ENCODE results near the gene ROBO2. TPM values are rescaled to one million over a fixed set of nuclear protein-coding genes. Genes with fewer than 3 reads are reported as not detected.

Gene ROBO2
- total RNA-seq, 4 donors from 2014 or later = 4.7 to 8.4 (median 6.6) TPM

DNA sequence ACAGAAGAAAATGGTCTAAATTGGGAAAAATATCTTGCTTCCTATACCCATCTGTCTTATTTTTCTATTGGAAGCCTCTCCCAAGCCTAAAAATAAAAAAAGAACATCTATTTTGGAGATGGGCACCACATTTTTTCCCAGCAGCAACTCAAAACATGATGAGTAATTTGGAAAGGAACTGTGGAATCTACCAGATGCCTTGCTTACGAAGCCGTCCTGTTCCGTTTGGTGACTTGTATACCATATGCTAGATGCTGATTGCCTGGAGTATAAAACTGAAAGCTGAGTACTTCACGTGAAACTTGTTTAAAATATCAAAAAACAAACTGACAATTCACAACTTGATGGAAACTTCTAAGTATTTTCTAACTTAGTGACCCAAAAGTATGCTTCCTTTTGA, 491.0 kb downstream of the ROBO2 start:
- Histone ChIP-seq H3K9me3 (peaks cover 0 to 6% (median 0%) of the 10 kb centered on the region in 3 donors), H3K4me1 (no peaks in the 10 kb centered on the region), H3K36me3 (no peaks in the 10 kb centered on the region), H3K27ac (no peak overlapping the region), H3K27me3 (no peaks in the 10 kb centered on the region), H3K4me3 (no peak overlapping the region)
- TF ChIP-seq, protein P1, sequence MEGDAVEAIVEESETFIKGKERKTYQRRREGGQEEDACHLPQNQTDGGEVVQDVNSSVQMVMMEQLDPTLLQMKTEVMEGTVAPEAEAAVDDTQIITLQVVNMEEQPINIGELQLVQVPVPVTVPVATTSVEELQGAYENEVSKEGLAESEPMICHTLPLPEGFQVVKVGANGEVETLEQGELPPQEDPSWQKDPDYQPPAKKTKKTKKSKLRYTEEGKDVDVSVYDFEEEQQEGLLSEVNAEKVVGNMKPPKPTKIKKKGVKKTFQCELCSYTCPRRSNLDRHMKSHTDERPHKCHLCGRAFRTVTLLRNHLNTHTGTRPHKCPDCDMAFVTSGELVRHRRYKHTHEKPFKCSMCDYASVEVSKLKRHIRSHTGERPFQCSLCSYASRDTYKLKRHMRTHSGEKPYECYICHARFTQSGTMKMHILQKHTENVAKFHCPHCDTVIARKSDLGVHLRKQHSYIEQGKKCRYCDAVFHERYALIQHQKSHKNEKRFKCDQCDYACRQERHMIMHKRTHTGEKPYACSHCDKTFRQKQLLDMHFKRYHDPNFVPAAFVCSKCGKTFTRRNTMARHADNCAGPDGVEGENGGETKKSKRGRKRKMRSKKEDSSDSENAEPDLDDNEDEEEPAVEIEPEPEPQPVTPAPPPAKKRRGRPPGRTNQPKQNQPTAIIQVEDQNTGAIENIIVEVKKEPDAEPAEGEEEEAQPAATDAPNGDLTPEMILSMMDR (IDR thresholded peaks at IDR 0.05) = no peak
- TF ChIP-seq POLR2A (IDR thresholded peaks at IDR 0.05) = no peak
- intact Hi-C loops (cut with DNase I) = no loop called here
- WGBS, 2 donors = 53 to 87% methylated on average over 4 of the region's 4 CpGs
- DNase-seq = no peak

DNA sequence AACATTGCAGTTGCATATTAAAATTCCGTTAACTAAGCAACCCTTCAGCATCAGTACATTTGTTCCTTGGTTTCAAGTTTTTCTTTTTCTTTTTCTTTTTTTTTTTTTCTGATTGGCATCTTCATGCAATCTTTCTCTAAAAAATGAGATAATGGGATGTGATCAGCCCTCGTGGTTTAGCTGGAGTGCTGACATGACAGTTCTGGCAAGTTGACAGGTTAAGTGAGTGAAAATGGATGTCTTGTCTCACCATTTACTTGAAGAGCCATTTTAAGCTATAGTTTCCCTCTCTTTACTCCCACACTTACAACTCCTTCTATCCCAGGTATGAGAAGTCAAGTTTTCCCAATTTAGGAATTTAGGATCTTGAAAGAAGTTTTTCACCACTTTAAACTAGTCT, 495.2 kb downstream of the ROBO2 start:
- WGBS, 2 donors = 62 to 80% methylated on average over 2 of the region's 2 CpGs
- H3K36me3 ChIP-seq = no peaks in the 10 kb centered on the region
- intact Hi-C loops (cut with DNase I) = no loop called here

DNA sequence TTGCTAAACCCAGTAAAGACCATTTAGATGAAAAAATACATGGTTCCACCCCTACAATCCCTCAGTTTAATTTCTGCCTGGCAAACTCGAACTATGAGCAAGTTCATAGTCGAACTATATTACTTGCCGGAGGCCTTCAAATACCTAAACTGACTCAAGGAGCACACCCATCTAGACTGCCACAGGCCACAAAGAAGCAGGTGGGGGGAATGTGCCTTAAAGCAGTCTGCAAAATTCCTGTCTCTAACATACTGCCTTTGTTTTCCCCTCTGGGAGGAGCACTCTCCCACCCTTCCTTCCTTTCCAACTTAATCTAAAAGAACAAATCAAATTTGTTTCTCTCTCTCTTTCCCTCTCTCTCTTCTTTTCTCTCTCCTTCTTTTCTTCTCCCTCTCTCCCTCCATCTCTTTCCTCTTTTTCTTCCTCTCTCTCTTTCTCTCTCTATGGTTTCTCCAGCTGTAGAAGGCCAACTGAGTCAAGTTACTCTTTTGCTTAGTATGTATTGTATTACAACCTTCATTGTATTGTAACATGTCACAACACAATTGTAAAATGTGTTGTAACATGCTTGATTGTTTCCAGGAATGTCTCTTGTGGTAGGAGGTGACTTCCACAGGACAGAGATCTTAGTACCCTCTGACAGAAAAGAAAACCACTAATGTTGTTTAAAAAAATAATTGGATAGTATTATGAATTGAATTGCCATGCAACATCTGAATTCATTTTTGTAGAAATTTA, 496.3 kb downstream of the ROBO2 start:
- no peak for DNase-seq
- intact Hi-C loops (cut with DNase I) = no loop called here

More for the DNA sequence above, 495.2 kb downstream of the ROBO2 start:
- Histone ChIP-seq H3K4me3 (no peak overlapping the region), H3K27ac (no peak overlapping the region), H3K9me3 (peaks cover 0 to 6% (median 0%) of the 10 kb centered on the region in 3 donors), H3K4me1 (no peaks in the 10 kb centered on the region), H3K27me3 (no peaks in the 10 kb centered on the region)
- DNase-seq = no peak
- TF ChIP-seq POLR2A (IDR thresholded peaks at IDR 0.05) = no peak
- TF ChIP-seq, protein P1 (IDR thresholded peaks at IDR 0.05) = no peak

GRCh38 chr3:77539014-77539413, 499.1 kb downstream of the ROBO2 start:
- intact Hi-C loops (cut with DNase I) = no loop called here
- DNase-seq = no peak
- 88 to 91% methylated on average over 11 of the region's 11 CpGs for WGBS, 2 donors
- no peak overlapping the region for H3K4me3 ChIP-seq
- no peaks in the 10 kb centered on the region for H3K36me3 ChIP-seq
- no peaks in the 10 kb centered on the region for H3K9me3 ChIP-seq
- no peaks in the 10 kb centered on the region for H3K27me3 ChIP-seq
- H3K4me1 ChIP-seq = no peaks in the 10 kb centered on the region
- H3K27ac ChIP-seq = no peak overlapping the region
- TF ChIP-seq POLR2A (IDR thresholded peaks at IDR 0.05) = no peak
- TF ChIP-seq, protein P1 (IDR thresholded peaks at IDR 0.05) = no peak

More for the DNA sequence above, 496.3 kb downstream of the ROBO2 start:
- TF ChIP-seq POLR2A (IDR thresholded peaks at IDR 0.05) = no peak
- TF ChIP-seq, protein P1 (IDR thresholded peaks at IDR 0.05) = no peak
- H3K36me3 ChIP-seq = no peaks in the 10 kb centered on the region
- peaks cover 0 to 6% (median 0%) of the 10 kb centered on the region in 3 donors for H3K9me3 ChIP-seq
- no peak overlapping the region for H3K27ac ChIP-seq
- WGBS, 2 donors = 68 to 83% methylated on average over 3 of the region's 3 CpGs
- H3K4me1 ChIP-seq = no peaks in the 10 kb centered on the region
- no peaks in the 10 kb centered on the region for H3K27me3 ChIP-seq
- no peak overlapping the region for H3K4me3 ChIP-seq

- no peak for TF ChIP-seq POLR2A (IDR thresholded peaks at IDR 0.05)
- TF ChIP-seq, protein P1 (IDR thresholded peaks at IDR 0.05) = no peak
- no peak overlapping the region for H3K27ac ChIP-seq
- no peaks in the 10 kb centered on the region for H3K36me3 ChIP-seq
- intact Hi-C loops (cut with DNase I) = no loop called here
- WGBS, 2 donors = 78 to 92% methylated on average over 2 of the region's 2 CpGs
- H3K9me3 ChIP-seq = no peaks in the 10 kb centered on the region
- H3K27me3 ChIP-seq = no peaks in the 10 kb centered on the region
- no peak overlapping the region for H3K4me3 ChIP-seq
- DNase-seq = no peak
- H3K4me1 ChIP-seq = no peaks in the 10 kb centered on the region
These were observed 499.8 kb downstream of the ROBO2 start for GRCh38 chr3:77539677-77540076.

All from esophagus squamous epithelium (tissue), 5 donors.